ENCODE measurements around the gene PABPN1. TPM values are rescaled to one million over a fixed set of nuclear protein-coding genes. Genes with fewer than 3 reads are reported as not detected.

PABPN1 gene
- total and polyA plus RNA-seq, 9 of the 15 experiments (the other 6 are each of a cell fraction or from before 2014, with no cell fraction given) = 32.6 to 388 (median 178) TPM

DNA sequence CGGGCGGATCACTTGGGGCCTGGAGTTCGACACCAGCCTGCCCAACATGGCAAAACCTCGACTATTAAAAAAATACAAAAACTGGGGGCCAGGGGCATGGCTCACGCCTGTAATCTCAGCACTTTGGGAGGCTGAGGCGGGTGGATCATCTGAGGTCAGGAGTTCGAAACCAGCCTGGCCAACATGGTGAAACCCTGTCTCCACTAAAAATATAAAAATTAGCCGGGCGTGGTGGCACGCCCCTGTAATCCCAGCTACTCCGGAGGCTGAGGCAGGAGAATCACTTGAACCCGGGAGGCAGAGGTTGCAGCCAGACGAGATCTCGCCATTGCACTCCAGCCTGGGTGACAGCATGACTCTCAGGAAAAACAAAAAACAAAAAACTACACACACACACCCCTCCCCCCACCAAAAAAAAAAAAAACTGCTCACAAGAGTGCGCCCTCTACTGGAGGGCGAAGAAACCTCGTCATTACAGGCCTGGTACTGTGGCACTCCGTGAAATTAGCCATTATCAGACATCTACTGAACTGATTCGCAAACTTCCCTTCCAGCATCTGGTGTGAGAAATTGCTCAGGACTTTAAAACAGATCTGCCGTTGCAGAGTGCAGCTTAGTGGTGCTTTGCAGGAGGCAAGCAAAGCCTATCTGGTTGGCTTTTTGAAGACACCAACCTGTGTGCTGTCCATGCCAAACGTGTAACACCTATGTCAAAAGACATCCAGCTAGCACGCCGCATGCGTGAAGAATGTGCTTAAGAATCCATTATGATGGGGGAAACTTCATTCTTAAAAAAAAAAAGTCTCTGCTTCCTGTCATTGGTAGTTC is 26.3 kb upstream of the PABPN1 start (continued):
- TF ChIP-seq MEF2D (tag; conservative IDR thresholded peaks at IDR 0.05; ENCODE audit: low read depth) = 0 out of 2 replicates have a peak, but pooled peaks have one; percentile 16
- TF ChIP-seq RBM15 (IDR thresholded peaks at IDR 0.05; ENCODE audit: insufficient read depth, low read length) = no peak
- TF ChIP-seq EWSR1 (IDR thresholded peaks at IDR 0.05; ENCODE audit: borderline replicate concordance, low read depth, partially characterized antibody) = no peak
- TF ChIP-seq SRSF3 (IDR thresholded peaks at IDR 0.05; ENCODE audit: insufficient read depth, low read length) = no peak
- TF ChIP-seq, protein P1, sequence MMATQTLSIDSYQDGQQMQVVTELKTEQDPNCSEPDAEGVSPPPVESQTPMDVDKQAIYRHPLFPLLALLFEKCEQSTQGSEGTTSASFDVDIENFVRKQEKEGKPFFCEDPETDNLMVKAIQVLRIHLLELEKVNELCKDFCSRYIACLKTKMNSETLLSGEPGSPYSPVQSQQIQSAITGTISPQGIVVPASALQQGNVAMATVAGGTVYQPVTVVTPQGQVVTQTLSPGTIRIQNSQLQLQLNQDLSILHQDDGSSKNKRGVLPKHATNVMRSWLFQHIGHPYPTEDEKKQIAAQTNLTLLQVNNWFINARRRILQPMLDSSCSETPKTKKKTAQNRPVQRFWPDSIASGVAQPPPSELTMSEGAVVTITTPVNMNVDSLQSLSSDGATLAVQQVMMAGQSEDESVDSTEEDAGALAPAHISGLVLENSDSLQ (IDR thresholded peaks at IDR 0.05) = peak; percentile 42; the same call in 1 of the 2 replicates
- no peak for TF ChIP-seq PHF8 (IDR thresholded peaks at IDR 0.05; ENCODE audit: borderline replicate concordance, low read length)
- TF ChIP-seq, protein P2, sequence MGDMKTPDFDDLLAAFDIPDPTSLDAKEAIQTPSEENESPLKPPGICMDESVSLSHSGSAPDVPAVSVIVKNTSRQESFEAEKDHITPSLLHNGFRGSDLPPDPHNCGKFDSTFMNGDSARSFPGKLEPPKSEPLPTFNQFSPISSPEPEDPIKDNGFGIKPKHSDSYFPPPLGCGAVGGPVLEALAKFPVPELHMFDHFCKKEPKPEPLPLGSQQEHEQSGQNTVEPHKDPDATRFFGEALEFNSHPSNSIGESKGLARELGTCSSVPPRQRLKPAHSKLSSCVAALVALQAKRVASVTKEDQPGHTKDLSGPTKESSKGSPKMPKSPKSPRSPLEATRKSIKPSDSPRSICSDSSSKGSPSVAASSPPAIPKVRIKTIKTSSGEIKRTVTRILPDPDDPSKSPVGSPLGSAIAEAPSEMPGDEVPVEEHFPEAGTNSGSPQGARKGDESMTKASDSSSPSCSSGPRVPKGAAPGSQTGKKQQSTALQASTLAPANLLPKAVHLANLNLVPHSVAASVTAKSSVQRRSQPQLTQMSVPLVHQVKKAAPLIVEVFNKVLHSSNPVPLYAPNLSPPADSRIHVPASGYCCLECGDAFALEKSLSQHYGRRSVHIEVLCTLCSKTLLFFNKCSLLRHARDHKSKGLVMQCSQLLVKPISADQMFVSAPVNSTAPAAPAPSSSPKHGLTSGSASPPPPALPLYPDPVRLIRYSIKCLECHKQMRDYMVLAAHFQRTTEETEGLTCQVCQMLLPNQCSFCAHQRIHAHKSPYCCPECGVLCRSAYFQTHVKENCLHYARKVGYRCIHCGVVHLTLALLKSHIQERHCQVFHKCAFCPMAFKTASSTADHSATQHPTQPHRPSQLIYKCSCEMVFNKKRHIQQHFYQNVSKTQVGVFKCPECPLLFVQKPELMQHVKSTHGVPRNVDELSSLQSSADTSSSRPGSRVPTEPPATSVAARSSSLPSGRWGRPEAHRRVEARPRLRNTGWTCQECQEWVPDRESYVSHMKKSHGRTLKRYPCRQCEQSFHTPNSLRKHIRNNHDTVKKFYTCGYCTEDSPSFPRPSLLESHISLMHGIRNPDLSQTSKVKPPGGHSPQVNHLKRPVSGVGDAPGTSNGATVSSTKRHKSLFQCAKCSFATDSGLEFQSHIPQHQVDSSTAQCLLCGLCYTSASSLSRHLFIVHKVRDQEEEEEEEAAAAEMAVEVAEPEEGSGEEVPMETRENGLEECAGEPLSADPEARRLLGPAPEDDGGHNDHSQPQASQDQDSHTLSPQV (IDR thresholded peaks at IDR 0.05) = 0 out of 2 replicates have a peak, but pooled peaks have one; percentile 56
- TF ChIP-seq KAT8 (IDR thresholded peaks at IDR 0.05; ENCODE audit: low read depth) = no peak
- TF ChIP-seq SNRNP70 (optimal IDR thresholded peaks at IDR 0.05; ENCODE audit: low read depth, low read length) = no peak
- TF ChIP-seq, protein P3, sequence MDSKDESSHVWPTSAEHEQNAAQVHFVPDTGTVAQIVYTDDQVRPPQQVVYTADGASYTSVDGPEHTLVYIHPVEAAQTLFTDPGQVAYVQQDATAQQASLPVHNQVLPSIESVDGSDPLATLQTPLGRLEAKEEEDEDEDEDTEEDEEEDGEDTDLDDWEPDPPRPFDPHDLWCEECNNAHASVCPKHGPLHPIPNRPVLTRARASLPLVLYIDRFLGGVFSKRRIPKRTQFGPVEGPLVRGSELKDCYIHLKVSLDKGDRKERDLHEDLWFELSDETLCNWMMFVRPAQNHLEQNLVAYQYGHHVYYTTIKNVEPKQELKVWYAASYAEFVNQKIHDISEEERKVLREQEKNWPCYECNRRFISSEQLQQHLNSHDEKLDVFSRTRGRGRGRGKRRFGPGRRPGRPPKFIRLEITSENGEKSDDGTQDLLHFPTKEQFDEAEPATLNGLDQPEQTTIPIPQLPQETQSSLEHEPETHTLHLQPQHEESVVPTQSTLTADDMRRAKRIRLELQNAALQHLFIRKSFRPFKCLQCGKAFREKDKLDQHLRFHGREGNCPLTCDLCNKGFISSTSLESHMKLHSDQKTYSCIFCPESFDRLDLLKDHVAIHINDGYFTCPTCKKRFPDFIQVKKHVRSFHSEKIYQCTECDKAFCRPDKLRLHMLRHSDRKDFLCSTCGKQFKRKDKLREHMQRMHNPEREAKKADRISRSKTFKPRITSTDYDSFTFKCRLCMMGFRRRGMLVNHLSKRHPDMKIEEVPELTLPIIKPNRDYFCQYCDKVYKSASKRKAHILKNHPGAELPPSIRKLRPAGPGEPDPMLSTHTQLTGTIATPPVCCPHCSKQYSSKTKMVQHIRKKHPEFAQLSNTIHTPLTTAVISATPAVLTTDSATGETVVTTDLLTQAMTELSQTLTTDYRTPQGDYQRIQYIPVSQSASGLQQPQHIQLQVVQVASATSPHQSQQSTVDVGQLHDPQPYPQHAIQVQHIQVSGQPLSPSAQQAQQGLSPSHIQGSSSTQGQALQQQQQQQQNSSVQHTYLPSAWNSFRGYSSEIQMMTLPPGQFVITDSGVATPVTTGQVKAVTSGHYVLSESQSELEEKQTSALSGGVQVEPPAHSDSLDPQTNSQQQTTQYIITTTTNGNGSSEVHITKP (IDR thresholded peaks at IDR 0.05; ENCODE audit: partially characterized antibody) = peak; percentile 51
- TF ChIP-seq, protein P4, sequence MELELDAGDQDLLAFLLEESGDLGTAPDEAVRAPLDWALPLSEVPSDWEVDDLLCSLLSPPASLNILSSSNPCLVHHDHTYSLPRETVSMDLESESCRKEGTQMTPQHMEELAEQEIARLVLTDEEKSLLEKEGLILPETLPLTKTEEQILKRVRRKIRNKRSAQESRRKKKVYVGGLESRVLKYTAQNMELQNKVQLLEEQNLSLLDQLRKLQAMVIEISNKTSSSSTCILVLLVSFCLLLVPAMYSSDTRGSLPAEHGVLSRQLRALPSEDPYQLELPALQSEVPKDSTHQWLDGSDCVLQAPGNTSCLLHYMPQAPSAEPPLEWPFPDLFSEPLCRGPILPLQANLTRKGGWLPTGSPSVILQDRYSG (tag; conservative IDR thresholded peaks at IDR 0.05; ENCODE audit: low read depth) = no peak
- TF ChIP-seq TCF7L2 (IDR thresholded peaks at IDR 0.05; ENCODE audit: low read depth, low read length) = no peak
- peak; percentile 88; the same call in 1 of the 2 replicates for TF ChIP-seq XRCC5 (IDR thresholded peaks at IDR 0.05; ENCODE audit: low read depth, low read length)
- TF ChIP-seq ZNF134 (CRISPR knock-in tag; conservative IDR thresholded peaks at IDR 0.05) = no peak

Data from K562 (cell line).